Right renal cortex interstitium (tissue), 3 donors: ENCODE results near the gene ZNF778. TPM values are rescaled to one million over a fixed set of nuclear protein-coding genes. Genes with fewer than 3 reads are reported as not detected.

Experiments
- DNase-seq, 3 donors: peaks; one replicate each; pipeline ENCODE4 v3.0.0-alpha.2; 2013; ENCODE audit warnings: low read depth in 3 of 3, low spot score in 2 of 3
- polyA plus RNA-seq, 3 donors: library from polyadenylated mRNA; unstranded; fragments of 120-200 nt; gene quantifications; one replicate each; pipeline ENCODE4 v1.2.1, GENCODE V29; 2013; ENCODE audit not compliant: insufficient read length in 3 of 3

ZNF778 gene
- polyA plus RNA-seq, 3 donors: 6.2 to 7.3 (median 6.4) TPM

GRCh38 chr16:89273741-89274472, 56.4 kb downstream of the ZNF778 start:
- DNase-seq: no peak

DNA sequence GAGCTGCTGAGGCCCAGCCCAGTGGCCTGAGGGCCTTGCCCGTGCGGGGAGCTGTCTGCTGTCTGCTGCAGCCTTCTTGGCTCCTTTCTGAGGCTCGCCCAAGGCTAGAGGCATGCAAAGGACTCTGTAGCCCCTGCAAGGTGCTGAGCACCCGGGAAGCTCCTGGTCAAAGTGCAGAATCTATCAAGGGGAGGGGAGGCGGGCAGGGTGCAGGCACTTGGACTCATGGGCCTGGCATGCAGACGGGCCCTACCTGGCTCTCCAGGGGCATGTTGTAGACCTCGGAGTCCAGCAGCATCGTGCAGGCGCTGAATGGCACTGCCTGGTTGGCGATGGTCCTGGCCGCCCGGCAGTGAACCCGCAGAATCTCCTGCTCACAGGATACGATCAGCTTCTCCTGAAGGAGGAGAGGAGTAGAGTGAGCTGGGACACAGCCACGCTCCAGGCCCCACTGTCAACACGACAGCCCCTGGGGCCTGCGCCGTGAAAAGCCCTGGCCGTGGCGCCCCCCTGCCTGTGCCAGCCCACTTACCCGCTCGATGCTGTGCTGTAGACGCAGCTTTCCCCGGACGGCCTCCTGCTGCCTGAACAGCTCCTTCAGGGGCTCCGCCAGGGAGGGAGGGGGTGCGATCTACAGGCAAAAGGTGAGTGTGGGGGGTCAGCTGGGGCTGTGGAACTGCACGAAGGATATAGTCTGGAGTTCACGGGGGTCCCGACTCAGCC, 57.2 kb downstream of the ZNF778 start:
- DNase-seq: no peak

DNA sequence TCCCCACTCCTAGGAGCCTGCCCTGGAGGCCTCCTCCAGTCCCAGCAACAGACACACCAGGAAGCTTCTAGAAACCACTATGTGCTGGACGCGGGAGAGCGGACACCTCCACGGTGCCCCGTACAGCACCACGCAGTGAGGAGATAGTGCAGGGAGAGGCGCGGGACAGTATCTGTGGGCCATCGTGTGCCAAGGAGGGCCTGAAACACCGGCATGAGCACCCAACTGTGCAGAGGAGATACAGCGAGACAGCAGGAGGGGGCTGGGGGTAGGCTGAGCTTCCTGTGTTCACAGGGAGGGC, 57.7 kb downstream of the ZNF778 start:
- DNase-seq: no peak

DNA sequence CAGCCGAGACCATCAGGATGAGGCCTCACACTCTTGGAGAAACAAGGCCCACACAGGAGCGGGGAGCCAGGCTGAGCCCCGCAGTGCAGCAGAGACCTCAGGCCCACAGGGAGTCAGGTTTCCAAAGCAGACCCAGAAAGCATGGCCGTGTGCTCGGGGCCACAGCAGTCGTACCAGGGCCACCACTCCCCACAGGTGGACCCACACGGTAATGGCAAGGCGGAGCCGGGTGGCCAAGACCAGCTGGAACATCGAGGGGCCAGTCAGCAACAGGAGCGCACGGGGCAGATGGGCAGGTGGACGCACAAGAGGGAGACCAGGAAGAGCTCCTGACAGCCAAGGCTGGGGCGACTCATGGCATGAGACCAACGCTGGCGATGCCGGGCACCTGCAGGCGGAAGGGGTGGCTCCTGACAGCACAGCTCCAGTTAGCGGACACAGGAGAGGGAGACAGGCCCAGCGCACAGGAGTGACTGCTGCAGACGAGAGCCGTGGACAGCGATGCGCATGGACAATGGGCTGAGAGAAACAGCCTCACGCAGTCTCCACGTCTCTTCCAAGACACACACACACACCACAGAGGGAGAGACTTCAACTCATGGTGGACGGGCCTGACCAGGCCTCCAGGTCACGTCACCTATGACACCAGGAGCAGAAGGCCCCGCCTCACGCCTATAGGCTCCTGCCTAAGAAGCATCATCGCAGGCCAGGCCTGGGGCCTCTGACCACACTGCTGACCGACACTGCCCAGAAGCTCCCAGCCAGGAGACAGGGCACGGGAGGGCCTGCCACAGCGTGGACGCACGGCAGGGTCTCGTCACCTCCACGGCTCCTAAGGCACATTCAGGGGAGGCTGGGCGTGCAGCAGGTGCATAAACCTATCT, 58.6 kb downstream of the ZNF778 start:
- no peak for DNase-seq

- no peak for DNase-seq
These were observed 59.5 kb downstream of the ZNF778 start for GRCh38 chr16:89277049-89277448.

- no peak for DNase-seq
These were observed 60.3 kb downstream of the ZNF778 start for GRCh38 chr16:89277641-89278341.

GRCh38 chr16:89278441-89279240, 61.1 kb downstream of the ZNF778 start:
- DNase-seq: no peak

DNA sequence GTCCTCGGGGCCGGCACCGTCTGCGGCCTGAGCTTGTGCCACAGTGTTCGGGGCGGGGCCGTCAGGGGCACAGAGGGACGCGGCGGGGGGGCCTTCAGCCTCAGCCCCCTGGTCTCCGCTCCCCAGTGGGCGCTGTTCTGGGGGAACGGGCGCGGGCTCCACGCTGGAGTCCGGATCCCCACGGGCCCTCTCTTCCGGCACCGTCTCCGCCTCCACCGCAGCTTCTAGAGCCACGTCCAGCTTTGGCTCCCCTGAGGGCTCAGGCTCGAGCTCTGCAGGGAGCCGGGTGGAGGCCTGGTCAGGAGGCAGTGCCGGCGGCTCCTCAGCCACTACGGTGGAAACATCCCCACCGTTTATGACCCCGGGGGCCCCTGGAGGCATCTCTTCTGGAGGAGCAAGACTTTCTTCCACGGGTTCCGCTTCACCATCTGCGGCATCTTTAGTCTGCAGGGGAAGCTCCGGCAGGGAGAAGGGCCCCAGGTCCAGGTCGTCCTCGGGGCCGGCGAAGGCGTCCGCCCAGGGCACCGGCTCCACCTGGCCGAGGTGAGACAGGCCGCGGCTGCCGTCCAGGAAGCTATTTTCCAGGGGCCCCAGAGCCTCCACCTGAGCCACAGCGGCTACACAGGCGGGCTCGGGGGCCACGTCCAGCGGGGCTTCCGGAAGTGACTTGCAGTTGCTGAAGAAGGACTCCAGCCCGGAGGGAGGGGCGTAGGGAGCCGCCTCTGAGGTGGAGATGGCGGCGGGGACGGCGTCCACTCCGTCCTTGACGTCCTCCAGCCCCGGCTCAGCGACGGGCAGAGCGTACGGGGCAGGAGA, 62.4 kb downstream of the ZNF778 start:
- DNase-seq: no peak

GRCh38 chr16:89280546-89281188, 63.2 kb downstream of the ZNF778 start:
- DNase-seq: no peak

DNA sequence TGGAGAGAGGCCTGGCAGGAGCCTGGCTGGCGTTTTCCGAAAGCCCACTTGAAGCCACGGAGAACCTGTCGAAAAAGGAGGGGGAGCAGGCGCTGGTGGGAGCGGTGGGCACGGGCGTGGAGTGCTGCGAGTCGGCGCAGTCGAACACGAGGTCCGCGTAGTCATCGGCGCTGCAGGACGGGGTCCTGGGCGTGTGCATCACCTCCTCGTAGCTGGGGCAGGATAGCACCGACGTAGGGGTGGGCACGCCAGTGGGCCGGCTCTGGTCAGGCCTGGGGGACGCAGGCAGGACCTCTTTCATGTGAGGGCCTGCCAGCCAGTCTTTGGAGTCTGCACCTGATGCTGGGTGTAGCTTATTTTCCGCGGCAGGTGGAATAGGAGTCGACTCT, 63.7 kb downstream of the ZNF778 start:
- no peak for DNase-seq

DNA sequence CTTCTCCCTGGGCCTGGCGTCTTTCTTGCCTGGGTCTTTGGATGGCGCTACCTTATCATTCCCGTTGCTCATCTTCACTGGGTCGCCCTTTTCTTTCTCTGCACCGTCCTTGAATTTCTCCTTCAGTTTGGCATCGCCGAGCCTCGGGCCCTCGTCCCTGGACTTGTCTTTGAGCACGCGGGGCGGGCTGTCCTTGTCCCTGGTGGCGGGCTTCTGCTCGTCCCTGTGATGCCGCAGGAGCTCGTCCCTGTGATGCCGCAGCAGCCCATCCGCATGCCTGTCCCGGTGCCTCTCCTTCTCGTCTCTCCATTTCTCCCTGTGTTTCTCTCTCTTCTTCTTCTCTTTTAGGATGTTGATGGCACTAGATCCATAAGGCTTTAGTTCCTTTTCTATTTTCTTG, 64.3 kb downstream of the ZNF778 start:
- DNase-seq: no peak

DNA sequence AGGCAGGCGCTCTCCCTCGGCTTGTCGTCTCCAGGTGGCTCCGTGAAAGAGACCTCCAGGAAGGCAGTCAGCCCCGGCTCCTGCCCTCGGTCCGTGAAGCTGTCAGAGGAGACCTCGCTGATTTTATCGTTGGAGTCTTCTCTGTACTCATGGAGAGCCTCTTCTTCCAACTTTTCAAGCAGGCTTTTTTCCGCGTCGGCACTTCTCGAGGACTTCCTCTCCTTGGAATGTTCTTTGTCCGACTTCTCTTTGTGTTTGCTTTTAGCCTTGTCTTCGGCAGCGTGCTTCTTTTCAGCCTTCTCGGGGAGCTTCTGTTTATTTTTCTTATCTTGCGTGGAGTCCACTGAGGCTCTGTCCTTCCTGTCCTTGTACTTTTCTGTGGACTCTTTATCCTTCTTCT, 65.0 kb downstream of the ZNF778 start:
- DNase-seq: no peak

DNA sequence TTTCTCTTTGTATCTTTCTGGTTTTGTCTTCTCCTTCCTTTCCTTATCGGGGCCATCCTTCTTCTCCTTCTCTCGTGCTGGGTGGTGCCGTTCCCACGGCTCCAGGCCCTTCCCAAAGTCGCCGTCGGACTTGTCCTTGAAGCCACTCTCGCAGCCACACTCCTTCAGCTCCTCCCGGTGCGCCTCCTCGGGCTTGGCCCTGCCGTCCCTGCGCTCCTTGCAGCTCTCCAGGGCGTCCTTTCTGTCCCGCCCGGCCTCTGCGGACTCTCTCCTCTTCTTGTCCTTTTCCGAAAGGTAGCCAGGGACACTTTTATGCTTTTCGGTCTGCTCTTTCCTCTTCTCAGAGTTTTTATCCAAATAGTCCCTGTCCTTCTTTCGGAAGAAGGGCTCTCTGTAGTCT, 65.9 kb downstream of the ZNF778 start:
- DNase-seq: no peak

GRCh38 chr16:89285381-89285780, 67.9 kb downstream of the ZNF778 start:
- DNase-seq: no peak

GRCh38 chr16:89286096-89286495, 68.6 kb downstream of the ZNF778 start:
- DNase-seq: no peak
